GM18858 (cell line): ENCODE measurements around the gene WDR38.

ENCODE experiments used
- ATAC-seq: cut with Tn5 transposase; IDR thresholded peaks from one replicate; pipeline ENCODE4 v1.9.1; 2021; ENCODE audit not compliant: unreplicated experiment

Gene WDR38

DNA sequence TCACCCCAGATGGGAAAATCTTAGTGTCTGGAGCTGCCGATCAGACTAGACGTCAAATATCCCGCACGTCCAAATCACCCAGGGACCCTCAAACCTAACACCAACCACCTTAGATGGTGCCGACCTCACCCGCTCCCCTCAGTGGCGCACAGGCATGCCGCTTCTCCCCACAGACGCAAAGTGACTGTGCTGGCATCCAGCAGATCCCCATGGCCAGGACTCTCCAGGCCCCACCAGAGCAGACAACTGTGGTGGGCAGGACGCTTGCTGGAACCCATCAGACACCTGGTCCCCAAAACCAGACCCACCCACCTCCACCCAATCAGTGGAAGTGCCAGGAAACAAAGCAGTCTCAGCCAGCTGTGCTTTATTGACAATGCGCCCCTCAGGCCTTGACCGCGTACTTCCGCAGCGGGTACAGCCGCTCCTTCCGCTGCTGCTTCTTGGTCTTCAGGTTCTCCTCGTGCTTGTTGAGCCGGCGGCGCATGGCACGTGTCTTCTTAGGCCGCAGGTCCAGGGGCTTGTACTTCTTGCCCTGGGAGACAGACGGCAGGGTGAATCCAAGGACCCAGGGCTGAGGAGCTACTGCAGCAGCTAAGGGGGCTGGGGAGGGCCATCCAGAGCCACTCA is 4.4 kb downstream of the WDR38 start:
- ATAC-seq, result no peak

DNA sequence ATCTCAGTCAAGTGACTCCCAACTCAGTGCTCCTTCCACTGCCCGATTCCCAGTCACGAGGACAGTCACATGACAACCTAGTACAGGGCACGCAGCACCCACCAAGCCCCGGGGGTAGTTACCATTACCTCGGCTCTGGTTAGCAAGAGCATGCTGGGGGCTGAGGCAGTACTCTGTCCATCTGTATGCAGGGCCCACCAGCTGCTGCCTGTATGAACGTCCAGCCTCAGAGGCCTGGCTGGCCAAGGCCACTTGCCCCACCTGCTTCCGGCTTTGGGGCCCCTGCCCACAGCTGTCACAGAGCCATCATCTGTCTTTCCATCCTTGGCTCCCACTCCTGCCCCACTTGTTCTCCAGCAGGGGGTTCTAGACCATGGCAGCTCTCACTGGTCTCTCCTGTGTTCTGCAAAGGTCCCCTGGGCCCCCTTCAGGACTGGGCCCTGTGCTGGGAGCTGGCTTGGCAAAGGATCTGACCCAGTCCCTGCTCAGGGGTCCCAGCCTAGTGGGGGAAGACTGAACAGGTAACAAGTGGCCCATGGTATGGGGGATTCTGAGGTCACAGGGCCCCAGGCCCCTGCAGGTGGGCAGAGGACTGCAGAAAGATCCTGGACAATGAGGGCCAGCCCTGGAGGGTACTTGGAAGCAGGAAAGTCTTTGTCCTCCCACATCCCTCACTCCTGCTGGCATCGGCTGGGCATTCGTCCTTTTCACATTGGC is 5.2 kb downstream of the WDR38 start:
- no peak for ATAC-seq

DNA sequence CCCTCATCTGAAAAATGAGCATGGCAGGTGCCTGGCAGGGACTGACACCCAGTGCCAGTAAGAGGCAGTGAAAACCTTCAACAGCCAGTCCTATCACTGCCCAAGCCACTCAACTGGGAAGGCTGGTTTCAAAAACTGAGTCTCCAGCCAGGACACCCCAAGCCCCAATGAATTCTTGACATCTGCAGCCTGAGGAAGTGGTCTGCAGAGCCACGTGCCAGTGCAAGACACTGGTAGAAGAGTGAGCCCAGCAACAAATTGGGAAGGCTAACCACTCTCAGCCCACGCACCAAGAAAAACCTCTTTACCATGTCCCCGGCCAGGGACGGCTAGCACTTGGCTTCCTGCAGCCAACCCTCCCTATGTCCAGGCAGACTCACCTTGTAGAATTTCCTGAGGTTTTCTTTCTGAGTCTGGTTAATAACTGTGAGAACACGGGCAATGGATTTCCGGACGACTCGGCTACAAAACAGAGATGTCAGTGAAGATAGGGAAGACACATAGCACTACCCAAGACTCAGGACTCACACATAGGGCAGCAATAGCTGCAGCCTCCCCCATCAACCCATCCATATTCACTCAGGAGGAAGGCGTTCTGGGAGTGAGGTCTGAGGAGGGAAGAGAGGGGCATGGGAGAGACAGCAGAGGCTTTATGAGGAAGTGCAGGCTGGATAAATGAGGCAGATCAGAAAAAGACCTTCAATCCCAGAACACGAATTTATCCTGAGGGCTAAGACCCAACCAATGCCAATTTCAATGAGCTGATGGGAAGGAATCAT is 6.7 kb downstream of the WDR38 start:
- ATAC-seq, result no peak

DNA sequence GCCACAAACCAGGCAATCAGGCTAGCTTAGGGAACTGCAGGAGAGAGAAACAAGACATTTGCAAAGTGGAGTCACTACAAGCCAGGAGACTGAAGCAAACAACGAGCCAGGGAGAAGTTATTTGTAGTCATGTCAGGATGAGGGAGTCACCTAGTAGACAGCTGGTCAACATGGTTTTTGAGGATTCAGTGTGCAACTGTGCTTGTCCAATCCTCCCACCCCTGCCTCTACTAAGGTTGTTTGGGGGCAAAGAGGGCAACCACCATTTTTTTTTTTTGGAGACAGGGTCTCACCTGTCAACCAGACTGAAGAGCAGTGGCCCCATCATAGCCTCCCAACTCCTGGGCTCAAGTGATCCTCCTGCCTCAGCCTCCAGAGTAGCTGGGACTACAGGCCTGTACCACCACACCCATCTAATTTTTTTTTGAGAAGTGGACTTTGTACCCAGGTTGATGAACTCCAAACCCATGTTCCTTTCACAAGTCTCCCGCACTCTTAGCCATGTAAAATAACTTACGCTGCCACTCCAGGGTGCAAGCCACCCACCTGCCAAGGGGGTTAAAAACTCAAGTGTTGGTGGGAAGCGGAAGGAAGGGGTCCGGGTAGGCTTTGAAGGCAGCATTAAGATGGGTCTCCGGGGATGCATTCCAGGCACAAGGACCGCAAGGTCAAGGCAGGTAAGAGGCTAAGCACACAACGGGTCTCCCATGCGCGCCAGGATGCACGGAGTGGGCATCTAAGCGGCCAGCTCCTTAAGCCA is 7.5 kb downstream of the WDR38 start:
- ATAC-seq, result no peak

DNA sequence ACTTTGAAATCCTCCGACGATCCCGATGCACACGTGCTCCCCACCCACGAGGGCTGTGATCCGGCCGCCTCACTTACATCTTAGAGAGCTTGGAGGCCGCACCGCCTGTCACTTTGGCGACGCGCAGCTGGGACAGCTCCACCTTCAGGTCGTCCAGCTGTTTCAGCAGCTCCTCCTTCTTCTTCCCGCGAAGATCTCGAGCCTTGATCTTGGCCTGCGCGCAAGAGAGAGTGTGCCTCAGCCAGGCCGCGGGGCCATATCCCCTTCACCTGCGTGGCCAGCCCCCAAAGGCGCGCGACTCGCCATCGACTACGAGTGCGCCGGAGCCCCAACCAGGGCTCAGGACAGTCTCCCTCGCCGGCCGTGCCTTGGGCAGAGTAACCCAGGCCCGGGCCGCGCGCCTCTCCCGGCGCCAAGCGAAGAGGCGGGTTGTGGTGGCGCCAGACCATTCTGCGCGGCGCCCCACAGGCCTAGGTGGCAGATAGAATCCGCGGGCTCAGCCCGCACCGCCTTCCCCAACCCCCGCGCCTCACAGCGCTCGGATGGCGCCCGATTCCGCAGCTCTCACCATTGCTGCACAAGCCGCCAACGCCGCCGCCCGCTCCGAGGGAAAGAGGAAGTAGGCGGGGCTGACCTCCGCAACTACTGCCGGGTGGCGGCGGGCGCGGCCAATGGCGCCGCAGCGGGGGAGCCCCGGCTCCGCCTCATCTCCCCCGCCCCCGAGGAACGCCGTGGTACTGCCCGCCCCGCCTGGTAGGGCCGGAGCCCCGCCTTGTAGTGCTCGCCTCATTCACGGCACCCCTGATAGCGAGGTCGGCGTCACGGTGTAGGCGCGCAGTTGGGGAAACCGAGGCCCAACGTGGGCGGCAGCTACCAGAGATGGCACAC is 8.3 kb downstream of the WDR38 start, which contains the start of the genes ARPC5L and RPL35:
ARPC5L (plus strand) TSS at position 789 of the 888 bp plus-strand sequence. CDS start 7,161 bp downstream, outside the sequence.
RPL35 (minus strand) TSS at position 616 of the 888 bp plus-strand sequence; CDS start at position 571, 45 bp downstream.
- ATAC-seq, result peak; percentile 68

DNA sequence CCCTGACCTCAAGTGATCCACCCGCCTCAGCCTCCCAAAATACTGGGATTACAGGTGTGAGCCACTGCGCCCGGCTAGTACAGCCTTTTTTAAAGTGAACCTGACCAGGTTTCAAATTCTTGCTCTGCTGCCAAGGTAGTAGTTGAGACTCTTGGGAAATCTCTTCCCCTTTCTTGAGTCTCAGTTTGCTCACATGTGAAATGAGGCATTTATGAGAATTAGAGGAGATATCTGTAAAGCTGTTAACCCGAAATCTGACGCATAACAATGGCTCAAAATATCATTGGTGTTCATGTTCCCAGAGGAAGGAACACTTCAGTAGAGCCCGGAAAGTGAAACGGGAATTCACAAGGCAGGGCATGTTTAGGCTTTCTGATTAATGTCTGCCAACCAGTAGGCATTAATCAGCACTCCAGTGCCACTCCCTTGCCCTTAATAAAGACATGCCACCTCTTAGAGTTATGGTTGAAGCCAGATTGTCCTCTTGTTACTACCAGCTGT is 10.2 kb downstream of the WDR38 start:
- no peak for ATAC-seq

DNA sequence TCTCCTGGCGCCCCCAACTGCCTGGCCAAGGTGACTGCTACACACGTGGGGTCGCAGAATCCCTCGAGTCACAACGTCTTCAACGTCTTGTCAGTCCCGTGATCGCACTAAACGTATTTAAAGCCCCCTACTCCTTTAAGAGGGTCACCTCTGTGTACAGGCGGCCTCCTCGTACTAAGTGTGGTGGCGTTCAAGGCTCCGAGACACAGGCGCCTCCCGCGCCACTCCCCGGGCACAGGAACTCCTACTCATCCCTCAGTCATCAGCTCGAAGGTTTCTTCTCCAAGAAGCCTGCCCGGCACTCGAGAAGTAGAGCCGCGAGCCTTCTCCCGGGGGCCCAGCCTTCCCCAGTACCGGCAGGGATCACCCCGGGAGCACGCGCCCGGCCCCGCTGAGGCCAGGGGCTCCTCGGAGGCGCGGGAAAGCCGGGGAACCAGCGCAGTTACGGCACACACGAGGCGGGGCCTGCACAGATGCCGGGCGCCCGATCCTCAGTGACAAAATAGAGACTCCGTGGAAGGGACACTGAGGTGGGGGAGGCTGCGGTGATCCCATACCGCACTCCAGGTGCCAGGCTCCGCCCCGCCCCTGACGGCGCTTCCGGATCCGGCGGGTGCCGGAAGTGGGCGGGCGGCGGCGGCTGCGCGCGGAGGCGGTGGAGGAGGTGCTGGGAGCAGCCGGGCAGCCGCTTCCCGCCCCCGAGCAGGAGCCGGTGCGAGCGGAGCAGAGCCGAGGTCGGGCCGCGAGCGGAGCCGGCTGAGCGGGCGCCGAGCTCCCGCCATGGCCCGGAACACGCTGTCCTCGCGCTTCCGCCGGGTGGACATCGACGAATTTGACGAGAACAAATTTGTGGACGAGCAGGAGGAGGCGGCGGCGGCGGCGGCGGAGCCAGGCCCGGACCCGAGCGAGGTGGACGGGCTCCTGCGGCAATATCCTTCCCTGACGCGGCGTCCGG is 15.5 kb downstream of the WDR38 start:
- ATAC-seq, result peak; percentile 40

DNA sequence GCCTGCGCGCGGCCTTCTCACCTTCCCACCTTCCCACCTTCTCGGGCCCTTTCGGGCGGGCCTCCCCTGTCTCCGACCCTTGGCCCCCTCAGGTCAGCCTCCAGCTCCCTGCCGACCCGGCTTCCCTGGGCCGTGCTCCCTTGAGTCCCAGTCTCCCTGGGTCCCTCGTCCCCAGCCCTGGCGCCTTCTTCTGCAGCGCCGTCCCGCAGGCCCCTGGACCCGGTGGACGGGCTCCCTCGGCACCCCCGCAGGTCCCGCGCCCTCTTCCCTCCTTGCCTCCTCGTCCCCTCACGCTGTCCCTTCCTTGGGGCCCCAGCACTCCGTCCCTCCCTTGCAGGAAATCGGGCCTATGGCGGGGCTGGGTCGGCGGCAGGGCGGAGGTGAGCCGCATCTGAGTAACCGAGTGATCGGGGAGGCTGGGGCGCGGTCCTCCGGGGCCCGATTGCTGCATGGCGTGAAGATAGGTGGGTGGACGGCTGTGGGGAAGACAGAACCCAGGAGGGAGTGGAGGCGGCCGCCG is 16.3 kb downstream of the WDR38 start:
- ATAC-seq, result no peak

DNA sequence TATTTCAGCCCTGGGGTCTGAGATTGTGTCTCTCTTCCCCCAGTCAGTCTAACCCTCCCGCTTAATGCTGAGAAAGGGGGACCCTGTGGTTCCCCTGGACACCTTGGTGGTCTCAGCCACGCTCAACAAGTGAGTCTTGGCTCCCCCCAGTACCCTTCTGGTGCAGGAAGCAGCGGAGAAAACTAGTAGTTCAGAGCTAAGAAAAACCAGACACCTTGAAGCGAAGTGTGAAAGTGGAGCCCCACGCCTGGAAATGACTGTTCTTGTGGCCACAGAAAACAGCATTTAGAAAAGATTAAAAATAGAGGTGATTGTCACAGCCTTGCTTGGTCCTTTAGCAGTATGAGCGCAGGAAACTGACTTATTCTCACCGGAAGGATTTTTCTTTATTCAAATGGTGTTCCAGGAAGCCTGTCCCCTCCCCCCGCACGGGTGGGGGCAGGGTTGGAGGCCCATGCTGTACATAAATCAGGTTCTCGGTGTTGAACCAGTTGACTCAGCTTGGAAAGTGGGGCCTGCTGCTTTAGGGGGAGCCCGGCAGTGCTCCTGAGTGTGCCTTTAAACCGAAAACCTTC is 16.8 kb downstream of the WDR38 start:
- ATAC-seq, result peak; percentile 34

DNA sequence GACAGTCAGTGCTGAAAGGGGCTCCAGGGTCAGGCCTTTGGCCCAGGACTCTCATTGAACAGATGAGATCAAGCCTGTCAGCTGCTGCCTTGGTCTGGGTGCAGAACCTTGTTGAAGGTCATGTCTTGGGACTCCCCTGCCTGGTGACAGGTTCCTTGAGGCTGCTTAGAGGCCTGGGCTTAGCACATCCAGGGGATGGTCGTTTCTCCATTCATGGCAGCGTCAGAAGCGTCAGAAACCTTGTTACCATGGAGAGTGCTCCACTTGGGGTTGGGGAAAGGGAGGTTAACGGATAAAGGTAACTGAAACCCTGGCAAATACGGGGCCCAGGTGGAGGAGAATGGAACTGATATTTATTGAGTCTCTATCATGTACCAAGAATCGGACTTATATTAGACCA is 17.5 kb downstream of the WDR38 start:
- ATAC-seq, result no peak

DNA sequence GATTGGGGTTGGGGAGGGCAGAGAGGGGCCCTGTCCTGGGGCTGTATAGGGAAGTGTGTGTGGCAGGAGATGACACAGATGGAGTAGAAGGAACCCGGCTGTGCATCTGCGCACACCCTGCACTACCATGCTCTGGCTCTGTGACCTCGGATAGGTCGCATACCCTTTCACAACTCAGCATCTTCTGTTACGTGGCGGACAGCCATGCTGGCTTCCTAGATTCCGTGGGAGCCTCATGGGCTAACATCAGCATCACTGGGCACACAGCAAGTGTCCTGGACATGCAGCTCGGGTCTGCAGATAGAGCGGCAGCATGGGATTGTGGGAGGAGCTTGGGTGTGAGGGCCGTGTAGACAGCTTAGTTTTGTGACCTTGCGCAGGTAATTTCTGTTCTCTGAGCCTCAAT is 17.9 kb downstream of the WDR38 start:
- ATAC-seq, result no peak

DNA sequence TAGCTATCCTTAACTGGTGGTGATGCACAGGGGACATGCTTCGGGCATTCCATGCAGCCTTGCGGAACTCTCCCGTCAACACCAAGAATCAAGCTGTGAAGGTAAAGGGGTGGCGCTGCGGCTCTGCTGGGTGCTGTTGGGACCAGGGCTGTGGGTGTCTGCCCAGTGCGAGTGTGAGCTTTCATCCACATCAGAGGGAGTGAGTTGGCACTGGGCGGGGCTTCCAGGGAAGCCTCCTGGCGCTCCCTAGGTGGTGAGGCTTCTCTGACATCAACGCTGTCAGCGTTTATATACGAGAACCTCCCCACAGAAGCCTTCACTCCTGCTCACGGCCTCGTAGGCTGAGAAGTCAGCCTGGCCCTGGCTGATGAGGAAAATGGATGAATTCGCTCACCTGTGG is 20.4 kb downstream of the WDR38 start:
- ATAC-seq, result no peak

DNA sequence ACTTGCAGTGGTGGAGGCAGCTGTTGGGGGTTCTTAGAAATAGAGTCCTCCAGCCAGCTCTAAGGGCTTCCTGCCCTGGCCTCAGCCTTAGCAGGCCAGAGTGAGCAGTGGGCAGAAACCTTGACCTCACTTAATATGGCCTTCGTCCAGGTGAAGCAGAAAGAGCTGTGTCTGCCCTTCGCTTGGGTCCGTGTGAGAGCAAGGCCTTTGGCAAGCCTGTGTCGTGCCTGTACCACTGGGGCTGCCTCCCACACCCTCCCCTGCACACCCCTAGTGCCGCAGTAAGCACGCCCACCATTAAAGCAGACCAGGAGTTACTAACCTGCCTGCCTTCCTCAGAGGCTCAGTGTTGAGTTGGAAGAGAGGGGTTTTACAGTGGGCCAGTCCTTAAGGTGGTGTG is 22.2 kb downstream of the WDR38 start:
- ATAC-seq, result no peak

DNA sequence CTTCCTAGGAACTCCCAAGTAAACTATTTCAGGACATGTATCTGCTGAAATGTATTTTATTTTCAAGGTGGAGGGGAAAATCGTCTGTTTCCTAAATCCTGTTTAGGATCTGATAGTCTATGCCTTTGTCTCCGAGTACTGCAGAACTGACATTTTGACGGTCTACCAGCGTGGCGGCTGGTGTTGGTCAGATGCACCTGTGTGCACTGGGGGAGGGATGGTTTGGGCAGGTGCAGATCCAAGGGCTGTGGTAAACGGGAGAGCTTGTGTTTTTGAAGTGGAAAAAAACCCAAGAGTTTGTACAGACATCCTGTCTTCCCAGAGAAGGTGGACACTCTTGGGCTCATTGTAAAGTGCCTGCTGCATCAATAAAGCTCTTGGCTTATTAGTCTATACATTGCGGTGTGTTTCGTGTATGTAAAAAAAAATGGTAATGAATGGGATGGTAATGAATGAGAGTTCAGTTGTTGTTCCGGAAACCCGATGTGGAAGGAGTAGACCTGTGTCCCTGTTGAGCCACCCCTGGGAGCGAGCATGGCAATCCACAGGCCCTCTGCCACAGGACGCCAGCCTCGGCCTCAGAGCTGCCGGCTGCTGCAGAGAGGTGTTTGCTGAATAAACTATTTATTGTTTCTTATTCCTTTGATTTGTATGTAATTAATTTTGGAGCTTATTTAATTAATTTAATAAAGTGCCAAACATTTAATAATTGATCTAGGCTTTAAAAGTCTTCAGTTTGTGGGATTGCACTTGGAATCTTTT is 23.9 kb downstream of the WDR38 start:
- ATAC-seq, result no peak

DNA sequence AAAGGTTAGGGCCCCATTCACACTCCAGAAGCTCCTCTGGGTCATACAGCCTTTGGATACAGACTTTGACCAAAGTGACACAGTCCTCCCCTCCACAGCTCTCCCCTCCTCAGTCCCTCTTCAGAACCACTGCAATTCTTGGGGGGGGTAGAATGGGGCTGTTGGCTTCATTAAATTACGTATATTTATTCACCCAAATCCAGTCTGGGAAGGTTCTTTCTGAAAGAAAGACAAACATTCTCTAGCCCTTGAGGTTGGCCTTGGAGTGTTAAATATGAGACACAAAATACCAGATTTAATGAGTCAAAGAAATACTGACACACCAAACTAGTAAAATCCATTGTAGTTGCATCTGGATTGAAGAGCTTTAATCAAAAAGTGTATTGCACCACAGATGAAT is 24.8 kb downstream of the WDR38 start:
- no peak for ATAC-seq

DNA sequence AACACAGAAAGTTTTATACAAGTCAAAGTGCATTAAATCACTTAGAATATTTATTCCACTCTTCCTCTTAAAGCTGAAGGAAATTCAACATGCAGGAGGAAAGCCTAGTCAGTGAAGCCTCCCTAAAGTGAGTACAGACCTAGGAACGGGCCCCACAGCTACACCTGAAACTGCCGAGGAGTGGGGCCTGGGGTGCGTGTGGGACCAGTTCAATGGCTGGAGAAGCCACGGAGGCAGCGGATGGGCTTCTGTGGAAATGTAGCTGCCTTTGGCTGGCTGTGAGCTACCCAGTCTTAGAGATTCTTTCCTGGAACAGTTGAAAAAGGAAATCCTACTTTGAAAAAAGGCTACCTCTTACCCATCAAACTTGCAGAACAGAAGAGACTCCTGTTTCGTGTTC is 25.3 kb downstream of the WDR38 start:
- no peak for ATAC-seq

DNA sequence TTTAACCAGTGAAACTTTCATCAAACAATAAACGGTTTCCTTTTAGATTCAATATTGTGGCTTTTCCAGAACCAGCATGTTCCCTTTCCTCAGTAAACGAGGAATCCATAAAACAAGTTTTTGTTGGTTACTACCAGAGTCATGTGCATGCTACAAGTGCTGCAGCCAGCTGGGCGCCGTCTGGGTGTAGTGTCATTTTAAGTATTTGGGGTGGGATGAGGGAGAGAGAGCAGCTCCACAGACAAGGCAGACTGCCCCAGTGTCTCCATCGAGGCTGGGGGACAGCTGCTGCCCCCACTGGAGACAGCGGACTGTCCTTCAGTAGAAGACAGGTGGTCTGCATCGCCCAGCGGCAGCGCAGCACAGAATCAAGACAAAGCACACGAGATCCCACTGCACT is 26.0 kb downstream of the WDR38 start:
- ATAC-seq, result no peak
